ENCODE data around the gene TLE5. TPM values are rescaled to one million over a fixed set of nuclear protein-coding genes. Genes with fewer than 3 reads are reported as not detected.

TLE5 gene
- total and polyA plus RNA-seq, 10 of the 15 experiments (the other 5 are each of a cell fraction or from before 2014, with no cell fraction given), result 2.5 to 373 (median 154) TPM

GRCh38 chr19:3034656-3035541, 27.4 kb downstream of the TLE5 start (continued):
- no peak for TF ChIP-seq CEBPZ (IDR thresholded peaks at IDR 0.05; ENCODE audit: low read depth, low read length)
- TF ChIP-seq MXI1 (IDR thresholded peaks at IDR 0.05; ENCODE audit: low read depth, low read length), result peak; percentile 20; the same call in 1 of the 2 replicates
- TF ChIP-seq NFIC (IDR thresholded peaks at IDR 0.05; ENCODE audit: low read depth, low read length), result no peak
- no peak for TF ChIP-seq RCOR1 (conservative IDR thresholded peaks at IDR 0.05; ENCODE audit: low read depth, low read length)
- peak; percentile 86 for TF ChIP-seq RUNX3 (IDR thresholded peaks at IDR 0.05; ENCODE audit: low read length)
- no peak for TF ChIP-seq STAT3 (IDR thresholded peaks at IDR 0.05; ENCODE audit: low read depth, low read length)
- TF ChIP-seq NR2C1 (IDR thresholded peaks at IDR 0.05), result no peak
- no peak for TF ChIP-seq IRF3 (IDR thresholded peaks at IDR 0.05)
- no peak for TF ChIP-seq ZNF24 (IDR thresholded peaks at IDR 0.05)
- no peak for TF ChIP-seq BCLAF1 (IDR thresholded peaks at IDR 0.05)
- TF ChIP-seq RELA (IDR thresholded peaks at IDR 0.05; ENCODE audit: borderline replicate concordance, partially characterized antibody), result no peak
- TF ChIP-seq ASH2L (IDR thresholded peaks at IDR 0.05; ENCODE audit: borderline replicate concordance, low read depth), result no peak
- TF ChIP-seq SMAD5 (IDR thresholded peaks at IDR 0.05; ENCODE audit: low read depth), result no peak
- no peak for TF ChIP-seq SKIL (IDR thresholded peaks at IDR 0.05; ENCODE audit: low read depth, poor library complexity, severe bottlenecking)
- TF ChIP-seq LARP7 (IDR thresholded peaks at IDR 0.05), result peak; percentile 45; the same call in 1 of the 2 replicates
- no peak for TF ChIP-seq KAT2A (conservative IDR thresholded peaks at IDR 0.05; ENCODE audit: control insufficient read depth, low read depth, low read length)
- TF ChIP-seq CHD1 (IDR thresholded peaks at IDR 0.05; ENCODE audit: low read depth, low read length), result no peak
- no peak for TF ChIP-seq SRF (IDR thresholded peaks at IDR 0.05; ENCODE audit: low read depth in 2 of 2, low read length in 2 of 2)
- TF ChIP-seq BHLHE40 (IDR thresholded peaks at IDR 0.05; ENCODE audit: borderline replicate concordance in 1 of 2, low read depth in 2 of 2, low read length in 1 of 2), result no peak; a peak in 1 of 4 replicates
- TF ChIP-seq POLR2A (IDR thresholded peaks at IDR 0.05; ENCODE audit: low read depth, low read length), result no peak; the same call in 1 of the 2 replicates
- no peak for TF ChIP-seq NRF1 (conservative IDR thresholded peaks at IDR 0.05; ENCODE audit: low read depth, low read length)

Measured in GM12878 (cell line).